ENCODE data around the gene FUBP3. TPM values are rescaled to one million over a fixed set of nuclear protein-coding genes. Genes with fewer than 3 reads are reported as not detected.
A peak's percentile ranks its signal among the peaks of the same experiment; 100 is the strongest.

FUBP3 gene
- total RNA-seq, 1 donor from 2014 or later, result 77.0 TPM

- H3K36me3 Mint-ChIP-seq, result no peaks in the 10 kb centered on the region
- no peak overlapping the region for H3K4me3 Mint-ChIP-seq
- TF ChIP-seq CTCF (IDR thresholded peaks at IDR 0.05; ENCODE audit: unreplicated experiment), result no peak
Measured at GRCh38 chr9:130675396-130675795, 96.0 kb downstream of the FUBP3 start.

GRCh38 chr9:130677252-130677651 is 97.9 kb downstream of the FUBP3 start:
- H3K4me1 Mint-ChIP-seq, result peaks cover 1% of the 10 kb centered on the region

More at GRCh38 chr9:130675396-130675795, 96.0 kb downstream of the FUBP3 start:
- Mint-ChIP-seq H3K27ac (no peak overlapping the region), H3K27me3 (ENCODE audit: low read depth) (peaks cover 60% of the 10 kb centered on the region), H3K4me1 (no peaks in the 10 kb centered on the region), H3K9me3 (no peaks in the 10 kb centered on the region)
- no peak for DNase-seq (ENCODE audit: low spot score in 2 of 2, unreplicated experiment in 2 of 2)

GRCh38 chr9:130680836-130681768 is 101.7 kb downstream of the FUBP3 start:
- no peak for TF ChIP-seq CTCF (IDR thresholded peaks at IDR 0.05; ENCODE audit: unreplicated experiment)
- no peak for DNase-seq (ENCODE audit: low spot score in 2 of 2, unreplicated experiment in 2 of 2)
- Mint-ChIP-seq H3K36me3 (no peaks in the 10 kb centered on the region), H3K27me3 (ENCODE audit: low read depth) (peaks cover 56% of the 10 kb centered on the region), H3K9me3 (no peaks in the 10 kb centered on the region), H3K27ac (no peak overlapping the region), H3K4me1 (peaks cover 4% of the 10 kb centered on the region), H3K4me3 (peak overlapping the region; percentile 47)

More at GRCh38 chr9:130677252-130677651, 97.9 kb downstream of the FUBP3 start:
- no peak for DNase-seq (ENCODE audit: low spot score in 2 of 2, unreplicated experiment in 2 of 2)
- H3K27me3 Mint-ChIP-seq (ENCODE audit: low read depth), result peaks cover 59% of the 10 kb centered on the region
- no peaks in the 10 kb centered on the region for H3K9me3 Mint-ChIP-seq
- TF ChIP-seq CTCF (IDR thresholded peaks at IDR 0.05; ENCODE audit: unreplicated experiment), result no peak
- H3K27ac Mint-ChIP-seq, result no peak overlapping the region
- no peak overlapping the region for H3K4me3 Mint-ChIP-seq
- no peaks in the 10 kb centered on the region for H3K36me3 Mint-ChIP-seq

GRCh38 chr9:130681769-130682420 is 102.5 kb downstream of the FUBP3 start:
- H3K4me1 Mint-ChIP-seq, result peaks cover 4% of the 10 kb centered on the region
- H3K27ac Mint-ChIP-seq, result no peak overlapping the region
- no peaks in the 10 kb centered on the region for H3K36me3 Mint-ChIP-seq
- peaks cover 51% of the 10 kb centered on the region for H3K27me3 Mint-ChIP-seq (ENCODE audit: low read depth)
- DNase-seq (ENCODE audit: low spot score in 2 of 2, unreplicated experiment in 2 of 2), result no peak
- H3K4me3 Mint-ChIP-seq, result peak overlapping the region; percentile 77
- H3K9me3 Mint-ChIP-seq, result no peaks in the 10 kb centered on the region
- TF ChIP-seq CTCF (IDR thresholded peaks at IDR 0.05; ENCODE audit: unreplicated experiment), result no peak

- Mint-ChIP-seq H3K4me3 (peak overlapping the region; percentile 77), H3K27me3 (ENCODE audit: low read depth) (peaks cover 44% of the 10 kb centered on the region), H3K9me3 (no peaks in the 10 kb centered on the region), H3K27ac (no peak overlapping the region), H3K36me3 (no peaks in the 10 kb centered on the region), H3K4me1 (peaks cover 4% of the 10 kb centered on the region)
- DNase-seq (ENCODE audit: low spot score in 2 of 2, unreplicated experiment in 2 of 2), result peak in 1 of 2 experiments; percentile 83
- TF ChIP-seq CTCF (IDR thresholded peaks at IDR 0.05; ENCODE audit: unreplicated experiment), result peak; percentile 81
Measured at GRCh38 chr9:130682421-130683121, 103.2 kb downstream of the FUBP3 start.
